ENCODE results near the gene VIL1.

VIL1 gene

DNA sequence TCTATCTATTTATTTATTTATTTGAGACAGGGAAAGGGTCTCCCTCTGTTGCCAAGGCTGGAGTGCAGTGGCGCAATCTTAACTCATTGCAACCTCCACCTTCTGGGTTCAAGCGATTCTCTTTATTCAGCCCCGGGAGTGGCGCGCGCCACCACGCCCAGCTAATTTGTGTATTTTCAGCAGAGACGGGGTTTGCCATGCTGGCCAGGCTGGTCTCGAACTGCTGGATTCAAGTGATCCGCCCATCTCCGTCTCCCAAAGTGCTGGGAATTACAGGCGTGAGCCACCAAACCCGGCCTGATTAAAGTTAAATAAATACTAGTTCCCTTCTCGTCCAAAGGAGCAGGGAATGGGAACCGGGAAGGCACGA is 23.5 kb upstream of the VIL1 start:
- no peak for DNase-seq

DNA sequence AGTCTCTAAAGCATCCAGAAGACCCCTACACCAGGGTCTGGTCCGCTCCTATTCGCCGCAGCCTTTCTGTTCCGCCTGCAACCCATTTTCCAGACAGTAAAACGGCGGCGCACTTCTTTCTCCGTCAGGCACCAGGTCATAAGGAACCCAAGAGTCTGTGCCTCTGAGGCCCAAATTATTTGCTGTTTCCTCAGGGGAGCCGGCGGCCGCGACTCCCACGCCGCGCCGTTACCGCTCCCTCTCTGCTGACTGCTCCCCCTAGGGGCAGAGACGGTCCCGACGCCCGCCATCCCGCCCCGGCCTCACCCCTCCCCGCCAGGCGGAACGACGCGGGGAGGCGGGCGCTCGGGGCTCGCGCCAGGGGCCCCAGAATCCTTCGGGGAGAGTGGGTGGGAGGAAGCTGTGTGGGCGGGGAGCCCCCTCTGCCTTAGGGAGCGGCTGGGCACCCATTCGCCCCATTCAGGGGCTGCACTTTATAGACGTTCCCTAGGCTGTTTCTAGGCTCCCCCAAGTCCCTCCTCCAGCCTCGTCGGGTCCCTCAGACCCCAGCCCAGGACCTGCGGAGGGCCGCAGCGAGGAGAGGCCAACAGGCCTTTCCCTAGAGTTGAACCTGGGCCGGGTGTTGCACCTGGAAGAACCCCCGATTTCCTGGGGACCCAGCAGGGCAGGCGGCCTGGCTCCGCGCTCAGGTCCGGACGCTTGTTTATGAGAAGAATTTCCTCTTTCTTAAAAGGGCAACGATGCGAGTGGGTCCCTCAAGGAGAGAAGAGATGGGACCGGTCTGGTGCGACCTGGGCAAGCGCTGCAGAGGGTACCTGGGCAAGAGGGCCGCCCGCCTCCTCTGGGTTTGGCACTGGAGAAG is 22.9 kb upstream of the VIL1 start:
- DNase-seq = peak; percentile 89

- DNase-seq = peak; percentile 63
These were observed 22.0 kb upstream of the VIL1 start for GRCh38 chr2:218396688-218397462.

DNA sequence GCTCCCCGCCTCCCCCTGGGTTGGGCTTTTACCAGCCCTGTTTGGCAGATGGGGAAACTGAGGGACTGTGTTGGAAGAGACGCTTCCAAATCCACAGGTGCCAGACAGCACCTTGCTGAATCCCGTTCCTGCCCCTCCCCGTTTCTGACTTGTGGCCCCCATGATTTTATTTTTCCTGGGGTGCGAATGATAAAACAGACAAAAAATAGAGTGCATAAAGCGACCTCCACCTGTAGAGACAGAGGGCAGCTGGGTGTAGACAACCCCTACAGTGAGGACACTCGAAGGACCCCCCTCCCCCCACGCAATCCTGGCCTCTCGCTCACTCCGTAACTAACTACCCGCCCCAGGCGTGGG is 21.5 kb upstream of the VIL1 start:
- peak; percentile 24 for DNase-seq

- DNase-seq = no peak
These were observed 21.0 kb upstream of the VIL1 start for GRCh38 chr2:218397820-218398436.

DNA sequence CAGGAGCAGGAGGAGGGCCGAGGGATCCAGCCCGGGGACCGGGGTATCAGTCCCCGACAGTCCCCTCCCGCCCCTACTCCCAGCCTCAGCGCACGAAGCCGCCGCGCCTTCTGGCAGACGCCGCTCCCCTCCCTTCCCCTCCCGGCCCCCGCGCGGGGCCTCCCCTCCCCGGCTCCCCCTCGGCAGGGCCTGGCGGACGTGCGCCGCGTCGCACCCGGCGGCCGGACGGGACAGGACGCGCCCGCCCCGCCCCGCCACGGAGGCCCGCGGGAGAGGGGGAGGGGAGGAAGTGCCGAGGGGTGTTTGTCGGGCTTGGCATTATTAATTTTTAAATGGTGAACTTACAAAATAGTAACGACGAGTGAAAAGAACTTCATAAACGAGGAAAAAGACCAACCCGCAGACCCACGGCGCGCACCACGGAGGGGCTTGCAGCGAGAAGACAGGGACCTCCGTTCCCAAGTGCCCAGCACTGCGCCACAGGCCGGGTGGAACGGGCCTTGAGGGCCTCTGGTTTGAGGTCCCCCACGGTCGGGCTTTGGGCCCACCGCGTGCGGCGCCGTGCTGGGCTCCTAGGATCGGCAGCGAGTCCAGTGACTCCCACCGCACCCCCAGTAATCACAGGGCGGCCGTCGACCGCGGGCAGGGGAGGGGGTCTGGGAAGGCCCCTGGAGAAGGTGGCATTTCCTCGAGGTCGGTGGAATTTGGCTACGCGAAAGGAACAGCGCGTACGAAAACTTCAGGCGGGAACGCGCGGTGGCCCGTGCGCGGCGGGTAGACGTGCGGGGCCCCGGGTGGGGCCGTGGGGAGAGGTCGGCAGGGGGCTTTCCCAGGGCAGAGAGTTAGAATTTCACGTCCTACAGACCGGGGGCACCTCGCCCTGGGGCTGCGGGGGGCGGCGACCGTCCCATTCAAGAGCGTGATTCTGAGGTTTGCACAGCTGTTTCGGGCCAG is 20.2 kb upstream of the VIL1 start:
- DNase-seq = no peak

GRCh38 chr2:218399391-218400166 is 19.3 kb upstream of the VIL1 start, which contains the start of gene CTDSP1:
CTDSP1 (plus strand) TSS chr2:218399868; CDS start chr2:218400091, 223 bp downstream.
- DNase-seq = peak; percentile 56

GRCh38 chr2:218400167-218400929 is 18.6 kb upstream of the VIL1 start:
- DNase-seq = no peak

DNA sequence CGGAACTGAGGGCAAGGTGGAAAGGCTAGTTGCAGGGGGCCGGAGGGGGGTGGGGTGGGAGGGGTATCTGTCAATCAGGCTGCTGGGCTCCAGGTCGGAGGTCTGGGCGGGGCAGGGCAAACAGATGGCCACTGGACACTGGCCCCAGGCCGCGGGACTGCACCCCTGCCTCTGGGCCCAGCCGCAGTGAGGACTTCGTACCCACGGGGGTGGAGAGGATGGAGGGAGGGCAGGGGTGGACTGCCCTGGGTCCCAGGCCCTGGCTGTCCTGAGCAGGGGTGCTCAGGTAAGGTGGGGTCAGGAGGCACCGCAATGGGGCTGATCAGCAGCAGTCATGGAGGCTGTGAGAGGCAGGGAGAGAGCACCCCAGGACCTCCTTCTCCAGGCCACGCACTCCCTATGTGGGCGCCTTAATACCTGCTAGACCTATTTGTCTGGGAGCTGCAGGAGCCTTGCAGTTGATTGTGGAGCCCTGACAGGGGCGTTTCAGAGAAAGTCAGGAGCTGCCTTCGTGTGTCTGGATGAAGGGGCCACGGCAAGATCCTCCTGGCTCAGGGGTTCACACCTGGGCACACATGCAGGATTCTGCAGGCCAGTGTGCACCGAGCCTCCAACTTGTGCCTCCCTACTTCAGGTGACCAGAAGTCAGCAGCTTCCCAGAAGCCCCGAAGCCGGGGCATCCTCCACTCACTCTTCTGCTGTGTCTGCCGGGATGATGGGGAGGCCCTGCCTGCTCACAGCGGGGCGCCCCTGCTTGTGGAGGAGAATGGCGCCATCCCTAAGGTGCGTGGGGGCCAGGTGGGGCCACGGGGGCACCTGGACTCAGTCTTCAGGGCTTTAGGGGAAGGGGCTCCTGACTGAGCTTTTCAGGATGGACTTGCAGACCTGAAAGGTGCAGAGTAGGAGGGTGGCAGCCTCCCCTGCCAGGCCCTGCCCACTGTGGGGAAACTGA is 17.7 kb upstream of the VIL1 start:
- no peak for DNase-seq

DNA sequence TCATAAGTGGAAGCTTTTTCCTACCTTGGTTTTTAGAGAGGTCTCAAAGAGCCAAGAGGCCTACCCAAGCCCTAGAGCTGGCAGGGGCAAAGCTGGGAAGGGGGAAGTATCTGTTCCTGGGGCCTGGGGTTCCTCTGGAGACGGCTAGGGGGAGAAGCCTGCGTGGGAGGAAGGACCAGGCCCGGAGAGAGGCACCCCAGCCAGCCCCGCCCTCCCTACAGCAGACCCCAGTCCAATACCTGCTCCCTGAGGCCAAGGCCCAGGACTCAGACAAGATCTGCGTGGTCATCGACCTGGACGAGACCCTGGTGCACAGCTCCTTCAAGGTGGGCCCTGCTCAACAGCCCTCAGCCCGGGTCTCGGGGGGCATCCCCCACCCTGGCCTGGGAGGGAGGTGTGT is 17.0 kb upstream of the VIL1 start:
- DNase-seq = no peak

GRCh38 chr2:218402491-218402901 is 16.4 kb upstream of the VIL1 start:
- DNase-seq = no peak

- no peak for DNase-seq
These were observed 16.0 kb upstream of the VIL1 start for GRCh38 chr2:218402911-218403411.

- DNase-seq = no peak
These were observed 15.1 kb upstream of the VIL1 start for GRCh38 chr2:218403810-218404209.

DNA sequence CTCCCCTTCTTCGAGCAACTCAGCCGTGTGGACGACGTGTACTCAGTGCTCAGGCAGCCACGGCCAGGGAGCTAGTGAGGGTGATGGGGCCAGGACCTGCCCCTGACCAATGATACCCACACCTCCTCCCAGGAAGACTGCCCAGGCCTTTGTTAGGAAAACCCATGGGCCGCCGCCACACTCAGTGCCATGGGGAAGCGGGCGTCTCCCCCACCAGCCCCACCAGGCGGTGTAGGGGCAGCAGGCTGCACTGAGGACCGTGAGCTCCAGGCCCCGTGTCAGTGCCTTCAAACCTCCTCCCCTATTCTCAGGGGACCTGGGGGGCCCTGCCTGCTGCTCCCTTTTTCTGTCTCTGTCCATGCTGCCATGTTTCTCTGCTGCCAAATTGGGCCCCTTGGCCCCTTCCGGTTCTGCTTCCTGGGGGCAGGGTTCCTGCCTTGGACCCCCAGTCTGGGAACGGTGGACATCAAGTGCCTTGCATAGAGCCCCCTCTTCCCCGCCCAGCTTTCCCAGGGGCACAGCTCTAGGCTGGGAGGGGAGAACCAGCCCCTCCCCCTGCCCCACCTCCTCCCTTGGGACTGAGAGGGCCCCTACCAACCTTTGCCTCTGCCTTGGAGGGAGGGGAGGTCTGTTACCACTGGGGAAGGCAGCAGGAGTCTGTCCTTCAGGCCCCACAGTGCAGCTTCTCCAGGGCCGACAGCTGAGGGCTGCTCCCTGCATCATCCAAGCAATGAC is 14.4 kb upstream of the VIL1 start:
- DNase-seq = no peak

- no peak for DNase-seq
These were observed 13.7 kb upstream of the VIL1 start for GRCh38 chr2:218405086-218405745.

GRCh38 chr2:218405746-218406208 is 13.1 kb upstream of the VIL1 start:
- no peak for DNase-seq

DNA sequence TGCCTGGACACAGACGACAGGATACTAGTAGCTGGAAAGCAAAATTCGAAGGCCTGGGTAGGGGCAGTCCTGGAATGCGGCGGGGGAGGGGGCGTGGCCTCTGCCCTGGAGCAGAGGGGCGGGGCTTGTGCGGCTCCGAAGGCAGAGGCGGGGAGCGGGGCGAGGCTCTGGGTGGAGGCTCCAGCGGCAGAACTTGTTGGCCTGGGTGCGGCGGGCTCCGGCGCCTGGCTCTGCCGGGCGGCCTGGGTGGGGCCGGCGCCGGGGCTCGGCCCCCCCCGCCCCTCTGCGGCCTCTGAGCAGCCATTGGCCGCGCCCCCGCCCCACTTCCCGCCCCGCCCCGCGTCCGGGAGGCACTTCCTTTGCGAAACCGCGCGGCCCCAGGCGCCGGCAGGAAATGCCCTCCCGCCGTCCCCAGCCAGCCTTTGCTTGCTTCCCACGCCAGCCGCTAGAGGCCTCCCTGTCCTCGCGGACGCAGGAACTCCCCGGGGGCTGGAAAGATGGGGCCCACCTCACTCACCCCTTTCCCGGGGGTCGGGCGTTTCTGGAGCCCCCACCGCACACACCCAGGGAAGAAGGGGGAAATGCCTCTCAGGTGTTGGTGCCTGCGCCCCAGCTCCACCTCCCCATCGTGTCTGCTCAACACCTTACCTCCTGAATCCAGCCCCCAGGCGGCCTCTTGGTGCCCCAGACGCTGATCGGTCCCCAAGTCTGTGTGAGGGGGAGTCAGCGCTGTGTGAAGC is 12.5 kb upstream of the VIL1 start:
- DNase-seq = peak; percentile 95

Measured in NCI-H748 treated with DMSO at 0.1 percent for 48 hours (cell line).